Chondrocyte (in vitro differentiated cells): ENCODE measurements around the gene MAP10. TPM values are rescaled to one million over a fixed set of nuclear protein-coding genes. Genes with fewer than 3 reads are reported as not detected.
A peak's percentile ranks its signal among the peaks of the same experiment; 100 is the strongest.

Experiments used
- DNase-seq: peaks from one replicate; pipeline ENCODE4 v3.0.0; 2021; ENCODE audit warnings: mixed read lengths, low spot score
- H3K27ac Mint-ChIP-seq: one replicate; pipeline ENCODE4 v1.8.0; 2021; ENCODE audit warnings: mild to moderate bottlenecking, moderate library complexity, mixed read lengths; ENCODE audit not compliant: unreplicated experiment
- H3K27me3 Mint-ChIP-seq: 2 replicates; pipeline ENCODE4 v1.8.0; 2021; ENCODE audit warnings: low read depth, mixed read lengths
- H3K36me3 Mint-ChIP-seq: 2 replicates; pipeline ENCODE4 v1.8.0; 2021; ENCODE audit warnings: low read depth, mixed read lengths
- H3K4me1 Mint-ChIP-seq: 2 replicates; pipeline ENCODE4 v1.8.0; 2021; ENCODE audit warnings: low read depth, mild to moderate bottlenecking, mixed read lengths
- H3K4me3 Mint-ChIP-seq: one replicate; pipeline ENCODE4 v1.8.0; 2021; ENCODE audit warnings: mild to moderate bottlenecking, moderate library complexity, mixed read lengths; ENCODE audit not compliant: unreplicated experiment
- H3K9me3 Mint-ChIP-seq: 2 replicates; pipeline ENCODE4 v1.8.0; 2021; ENCODE audit warnings: low read depth, mixed read lengths
- total RNA-seq: library from RNA; stranded (reverse); gene quantifications from 3 replicates; pipeline ENCODE4 v1.2.1, GENCODE V29; 2021
- TF ChIP-seq, protein P1 (sequence below): fragments of 200-600 bp; sonication (generic); IDR thresholded peaks from 2 replicates; pipeline ENCODE4 v1.5.0; 2021; ENCODE audit warnings: antibody characterized with exemption, mild to moderate bottlenecking, moderate library complexity

The MAP10 gene
- total RNA-seq, 1 donor from 2014 or later: 1.0 TPM

DNA sequence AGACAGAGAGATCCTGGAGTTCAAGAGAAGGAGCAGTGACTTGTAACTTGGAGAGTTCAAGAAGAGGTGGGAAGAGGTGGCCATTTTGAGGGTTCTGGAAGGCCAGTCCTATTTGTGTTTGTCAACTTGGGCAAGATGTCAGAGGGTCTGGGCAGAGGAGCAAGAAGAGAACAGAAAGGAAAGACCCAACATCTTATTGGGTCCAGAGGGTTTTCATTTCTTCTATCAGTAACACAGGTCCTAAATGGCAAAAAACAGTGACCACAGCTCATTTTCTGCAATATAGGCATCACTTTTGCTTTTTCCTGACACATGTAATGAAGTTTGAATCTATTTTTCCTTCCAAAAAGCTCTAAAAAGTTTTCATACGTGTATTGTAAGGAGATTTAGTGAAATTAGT, 38.3 kb upstream of the MAP10 start:
- Mint-ChIP-seq H3K27ac (peak overlapping the region; percentile 78), H3K4me1 (peaks cover 31% of the 10 kb centered on the region), H3K27me3 (no peaks in the 10 kb centered on the region), H3K4me3 (no peak overlapping the region), H3K36me3 (peaks cover 1% of the 10 kb centered on the region), H3K9me3 (peaks cover 7% of the 10 kb centered on the region)
- TF ChIP-seq, protein P1, sequence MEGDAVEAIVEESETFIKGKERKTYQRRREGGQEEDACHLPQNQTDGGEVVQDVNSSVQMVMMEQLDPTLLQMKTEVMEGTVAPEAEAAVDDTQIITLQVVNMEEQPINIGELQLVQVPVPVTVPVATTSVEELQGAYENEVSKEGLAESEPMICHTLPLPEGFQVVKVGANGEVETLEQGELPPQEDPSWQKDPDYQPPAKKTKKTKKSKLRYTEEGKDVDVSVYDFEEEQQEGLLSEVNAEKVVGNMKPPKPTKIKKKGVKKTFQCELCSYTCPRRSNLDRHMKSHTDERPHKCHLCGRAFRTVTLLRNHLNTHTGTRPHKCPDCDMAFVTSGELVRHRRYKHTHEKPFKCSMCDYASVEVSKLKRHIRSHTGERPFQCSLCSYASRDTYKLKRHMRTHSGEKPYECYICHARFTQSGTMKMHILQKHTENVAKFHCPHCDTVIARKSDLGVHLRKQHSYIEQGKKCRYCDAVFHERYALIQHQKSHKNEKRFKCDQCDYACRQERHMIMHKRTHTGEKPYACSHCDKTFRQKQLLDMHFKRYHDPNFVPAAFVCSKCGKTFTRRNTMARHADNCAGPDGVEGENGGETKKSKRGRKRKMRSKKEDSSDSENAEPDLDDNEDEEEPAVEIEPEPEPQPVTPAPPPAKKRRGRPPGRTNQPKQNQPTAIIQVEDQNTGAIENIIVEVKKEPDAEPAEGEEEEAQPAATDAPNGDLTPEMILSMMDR: no peak
- no peak for DNase-seq

DNA sequence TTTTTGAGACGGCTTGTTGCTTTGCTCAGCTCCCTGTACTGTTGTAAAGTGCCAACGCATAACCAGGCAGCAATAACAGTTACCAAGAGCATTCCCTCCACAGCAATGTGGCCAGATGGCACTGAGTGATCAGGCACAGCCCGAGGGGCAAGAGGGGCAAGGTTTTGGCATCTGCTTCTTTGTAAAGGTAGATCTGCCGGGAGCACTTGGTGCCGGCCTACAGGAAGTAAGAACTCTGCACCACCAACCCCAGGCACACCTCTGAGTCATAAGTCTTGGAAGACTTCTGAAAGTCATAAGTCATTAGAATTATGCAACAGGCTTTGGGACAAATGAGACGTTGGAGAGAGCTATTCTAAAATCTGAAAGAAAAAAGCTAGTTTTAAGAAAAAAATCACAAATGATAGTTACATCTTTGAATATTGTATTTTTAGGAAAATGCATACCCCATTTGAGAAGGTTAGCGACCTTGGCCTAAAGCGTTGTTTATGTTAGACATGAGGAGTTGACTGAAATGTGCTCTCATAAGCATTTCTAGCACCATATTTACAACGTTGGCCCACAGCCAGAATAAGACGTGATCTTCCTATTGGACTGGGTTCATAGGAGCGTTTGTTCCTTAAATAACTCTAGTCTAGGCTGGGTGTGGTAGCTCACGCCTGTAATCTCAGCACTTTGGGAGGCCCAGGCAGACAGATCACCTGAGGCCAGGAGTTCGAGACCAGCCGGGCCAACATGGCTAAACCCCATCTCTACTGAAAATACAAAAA, 37.7 kb upstream of the MAP10 start:
- Mint-ChIP-seq H3K27me3 (no peaks in the 10 kb centered on the region), H3K27ac (peak overlapping the region; percentile 73), H3K9me3 (peaks cover 7% of the 10 kb centered on the region), H3K4me1 (peaks cover 31% of the 10 kb centered on the region), H3K36me3 (peaks cover 1% of the 10 kb centered on the region), H3K4me3 (no peak overlapping the region)
- no peak for DNase-seq
- TF ChIP-seq, protein P1: no peak

DNA sequence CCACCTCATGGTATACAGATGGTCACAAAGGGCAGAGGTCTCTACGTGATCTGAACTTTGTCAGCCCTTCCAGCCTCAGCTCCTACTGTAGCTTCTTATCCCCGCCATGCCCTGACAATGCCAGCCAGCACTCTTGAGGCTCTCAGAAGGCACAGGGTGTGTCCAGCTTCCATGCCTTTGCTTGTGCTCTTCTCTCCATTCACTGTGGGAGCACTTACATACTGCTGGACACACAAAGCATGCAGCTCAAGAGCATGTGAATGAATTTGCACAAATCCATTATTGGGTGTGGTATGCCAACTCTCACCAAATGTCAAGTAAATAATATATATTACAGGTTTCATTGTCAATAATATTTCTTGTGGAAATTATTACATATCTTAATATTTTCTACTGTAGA, 36.4 kb upstream of the MAP10 start:
- DNase-seq: no peak
- Mint-ChIP-seq H3K4me3 (no peak overlapping the region), H3K4me1 (peaks cover 31% of the 10 kb centered on the region), H3K27ac (no peak overlapping the region), H3K27me3 (no peaks in the 10 kb centered on the region), H3K36me3 (no peaks in the 10 kb centered on the region), H3K9me3 (no peaks in the 10 kb centered on the region)
- TF ChIP-seq, protein P1: no peak

DNA sequence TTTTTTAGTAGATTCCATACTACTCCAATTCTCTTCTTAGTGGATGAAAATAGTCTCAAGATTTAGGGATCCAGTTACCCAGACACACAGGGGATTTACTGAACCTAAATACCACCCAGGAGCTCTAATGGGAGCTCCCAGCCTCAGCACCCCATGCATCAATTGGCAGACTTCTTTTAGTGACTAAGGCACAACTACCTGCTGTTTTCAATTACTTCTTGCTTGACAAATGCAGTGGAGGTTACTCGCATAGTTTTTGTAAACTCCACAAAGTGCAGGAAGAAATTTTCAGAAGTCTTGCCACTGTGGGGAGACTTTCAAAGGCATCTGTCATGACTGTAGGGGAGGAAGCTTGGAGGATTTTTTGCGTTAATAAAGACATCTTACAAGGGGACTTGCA, 35.5 kb upstream of the MAP10 start:
- Mint-ChIP-seq H3K4me1 (peaks cover 31% of the 10 kb centered on the region), H3K36me3 (no peaks in the 10 kb centered on the region), H3K27me3 (no peaks in the 10 kb centered on the region), H3K9me3 (no peaks in the 10 kb centered on the region), H3K27ac (no peak overlapping the region), H3K4me3 (no peak overlapping the region)
- no peak for DNase-seq
- TF ChIP-seq, protein P1: no peak

DNA sequence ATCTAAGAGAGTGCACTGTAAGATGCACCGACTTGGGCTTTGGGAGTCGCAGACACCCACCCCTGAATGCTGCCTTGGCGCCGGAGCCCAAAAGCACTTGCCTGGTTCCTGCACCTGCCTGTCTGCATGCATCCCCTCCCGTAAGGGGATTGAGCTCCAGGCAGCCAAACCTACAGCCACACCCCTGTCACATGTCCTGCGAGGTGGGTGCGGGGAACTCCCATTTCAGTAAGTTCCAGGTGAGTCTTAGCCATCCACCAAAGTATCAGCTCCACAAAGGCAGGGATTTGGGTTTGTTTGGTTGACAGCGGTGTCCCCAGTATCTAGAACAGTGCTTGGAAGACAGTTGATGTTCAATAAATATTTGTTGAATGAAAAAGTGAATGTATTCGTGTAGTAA, 31.5 kb upstream of the MAP10 start:
- peaks cover 13% of the 10 kb centered on the region for H3K4me1 Mint-ChIP-seq
- no peak overlapping the region for H3K4me3 Mint-ChIP-seq
- no peaks in the 10 kb centered on the region for H3K27me3 Mint-ChIP-seq
- no peaks in the 10 kb centered on the region for H3K36me3 Mint-ChIP-seq
- TF ChIP-seq, protein P1: no peak
- DNase-seq: no peak
- H3K27ac Mint-ChIP-seq: no peak overlapping the region
- no peaks in the 10 kb centered on the region for H3K9me3 Mint-ChIP-seq
